SKM-1 (cell line): Measurements from ENCODE around the gene CFAP299.
"Not testable (repeated sequence)": the region's sequence is repeated elsewhere in the genome, so short reads cannot be mapped to it uniquely, and the experiment has no call there.

Experiments
- DNase-seq: peaks from one replicate; lab custom pipeline; 2025; ENCODE audit not compliant: unreplicated experiment; lab: John Stamatoyannopoulos, UW

Gene CFAP299

DNA sequence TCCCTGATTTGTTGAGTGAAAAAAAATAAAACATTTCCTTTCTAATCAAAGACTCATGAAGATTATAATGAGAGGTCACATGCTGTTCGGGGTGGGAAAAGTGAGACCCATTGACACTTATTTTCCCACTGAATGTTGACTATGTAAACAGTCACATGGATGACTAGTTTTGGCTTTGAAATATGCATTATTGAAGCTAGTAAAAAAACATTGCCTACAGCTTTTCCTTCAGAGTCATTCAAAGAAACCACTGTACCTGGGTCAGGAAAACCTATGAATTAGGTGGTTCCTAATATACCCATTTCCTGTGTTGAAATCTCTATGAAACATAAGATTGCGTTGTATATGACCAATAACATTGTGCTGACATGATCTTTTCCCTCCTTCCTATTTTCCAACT, 251.2 kb downstream of the CFAP299 start:
- DNase-seq = no peak

DNA sequence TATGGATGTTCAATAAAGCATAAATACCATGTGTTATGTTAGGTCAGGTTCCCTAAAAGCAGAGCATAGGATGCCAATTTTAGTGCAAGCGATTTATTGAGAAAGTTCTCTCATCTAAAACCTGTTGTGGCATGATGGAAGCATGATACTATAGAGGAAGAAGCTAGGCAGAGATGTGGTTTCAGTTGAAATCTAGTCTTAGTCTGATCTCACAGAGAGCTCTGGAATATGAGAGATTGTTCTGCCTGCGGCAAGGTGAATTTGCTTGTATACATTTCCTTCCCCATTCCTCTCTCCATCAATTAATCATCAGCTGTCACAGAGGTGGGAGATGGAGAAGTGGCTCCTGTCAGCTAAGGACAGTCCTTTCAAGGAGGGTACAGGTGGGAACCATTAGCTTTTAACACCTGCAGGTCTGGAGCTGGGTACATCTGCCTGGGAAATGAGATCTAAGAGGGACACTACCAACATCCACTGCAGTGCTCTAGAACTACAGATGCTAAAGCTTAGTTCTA, 252.4 kb downstream of the CFAP299 start:
- DNase-seq = no peak

DNA sequence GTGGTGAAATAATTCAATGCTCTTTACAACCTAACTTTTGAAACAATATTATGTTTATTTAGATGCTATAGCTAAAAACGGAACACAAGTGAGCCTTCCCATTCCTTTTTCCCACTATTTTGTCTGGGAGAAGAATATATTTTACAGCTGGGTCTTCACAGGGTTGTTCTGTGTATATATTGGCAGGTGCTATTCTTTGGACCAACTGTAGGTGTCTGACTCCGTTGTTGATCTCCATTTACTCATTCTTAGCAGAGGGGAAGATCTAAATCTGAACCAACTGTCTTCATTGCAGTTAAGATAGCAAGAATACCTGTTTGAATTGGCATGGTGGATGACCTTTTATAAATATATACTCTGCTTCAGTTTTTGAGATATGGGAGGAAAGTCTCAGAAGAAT, 257.4 kb downstream of the CFAP299 start:
- DNase-seq = no peak

DNA sequence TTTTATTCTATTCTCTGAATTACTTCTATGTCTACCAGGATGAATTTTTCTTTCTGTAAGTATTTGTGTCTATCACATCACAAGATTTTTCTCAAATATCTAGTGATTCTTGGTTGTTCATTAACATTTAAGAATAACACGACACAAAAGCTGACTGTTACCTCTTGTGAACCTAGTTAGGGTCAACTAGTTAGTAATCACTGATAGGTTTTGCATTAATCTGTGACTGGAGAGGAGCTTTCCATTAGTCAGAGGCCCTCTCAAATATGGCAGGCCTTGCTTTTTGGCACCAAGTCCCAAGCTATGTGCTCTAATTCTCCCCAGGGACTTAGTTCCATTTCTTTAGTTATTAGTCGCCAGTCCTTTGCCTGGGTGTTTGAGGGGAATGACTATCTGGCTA, 259.2 kb downstream of the CFAP299 start:
- no peak for DNase-seq

DNA sequence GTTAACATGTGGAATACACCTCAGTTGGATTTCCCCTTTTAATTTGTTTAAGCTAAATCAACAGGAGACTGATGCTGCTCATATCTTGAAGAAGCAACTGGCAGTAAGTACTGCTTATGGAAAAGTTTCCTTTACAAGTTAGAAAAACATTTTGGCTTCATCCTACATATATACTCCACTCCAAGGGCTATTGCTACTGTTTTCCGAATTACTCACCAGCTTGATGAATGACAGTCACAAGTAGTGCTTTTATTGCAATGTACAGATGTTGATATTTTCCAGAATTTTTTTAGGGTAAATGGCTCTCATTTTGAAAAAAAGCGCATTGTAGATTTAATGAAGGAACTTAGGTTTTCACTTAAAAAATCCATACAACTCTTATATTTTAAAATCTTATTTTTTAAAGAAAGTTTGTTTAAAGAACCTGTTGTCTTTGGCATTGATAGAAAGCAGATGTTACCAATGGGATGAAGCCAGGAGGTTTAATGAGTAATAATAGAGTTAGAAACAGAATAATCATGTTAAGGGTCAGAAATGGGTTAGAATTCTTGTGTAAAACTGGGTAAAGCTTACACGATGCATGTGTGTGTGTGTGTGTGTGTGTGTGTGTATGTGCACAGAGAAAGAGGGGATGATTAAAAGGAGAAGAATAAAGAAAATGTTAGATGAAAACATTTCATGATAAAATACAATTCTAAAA, 272.9 kb downstream of the CFAP299 start:
- DNase-seq = no peak

DNA sequence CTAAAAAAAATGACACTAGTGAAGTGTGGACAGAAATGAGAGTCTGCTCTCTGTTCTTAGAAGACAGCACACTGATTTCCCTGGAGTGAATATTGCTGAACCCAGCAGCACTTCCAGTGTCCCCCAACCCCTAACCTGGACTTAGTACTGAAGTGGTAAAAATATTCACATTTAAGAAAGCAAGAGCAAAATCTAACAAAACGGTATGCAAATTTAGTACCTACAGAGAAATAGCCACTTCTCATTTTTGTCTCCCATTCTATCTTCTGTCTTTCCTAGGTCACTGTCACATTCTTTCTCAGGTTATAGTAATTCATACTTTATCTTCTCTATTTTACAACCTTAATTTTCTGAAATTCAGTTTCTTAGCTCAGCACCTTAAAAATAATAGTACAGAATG, 274.7 kb downstream of the CFAP299 start:
- no peak for DNase-seq

DNA sequence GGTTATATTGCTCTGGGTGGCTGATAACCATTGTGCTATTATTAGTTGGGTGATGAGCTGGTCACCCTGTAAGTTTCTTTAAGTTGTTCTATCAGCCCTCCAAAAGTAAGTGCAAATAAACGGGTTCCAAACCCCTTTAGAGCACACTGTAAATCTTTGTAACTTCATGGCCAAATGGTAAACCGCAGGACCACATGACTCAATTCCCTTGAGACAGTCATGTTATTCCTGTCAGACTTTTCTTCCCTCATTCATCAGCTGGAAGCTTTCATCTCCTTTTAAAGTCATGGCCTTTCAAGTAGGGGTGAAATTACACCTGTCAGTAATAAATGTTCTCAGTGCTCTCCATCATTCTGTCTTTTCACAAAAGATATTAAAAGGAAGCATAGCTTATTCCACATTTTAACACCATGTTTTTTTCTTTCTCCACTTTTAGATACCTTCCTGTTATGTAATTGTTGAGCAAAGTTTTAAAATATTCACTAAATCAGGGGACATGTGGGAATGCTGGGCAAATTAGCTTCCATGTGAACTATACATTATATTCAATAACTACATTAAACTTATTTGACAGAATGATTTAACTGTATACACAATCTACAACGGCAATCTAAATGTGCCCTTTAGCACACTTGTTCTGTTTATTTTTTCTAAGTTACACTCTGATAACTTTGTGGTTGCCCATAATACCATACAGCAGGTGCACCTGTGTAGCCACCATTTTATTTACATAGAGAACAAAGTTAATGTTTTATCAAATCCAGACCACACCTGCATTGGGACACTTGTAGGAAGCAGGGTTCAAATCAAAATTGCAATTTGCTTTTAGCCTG, 275.5 kb downstream of the CFAP299 start:
- DNase-seq = no peak

DNA sequence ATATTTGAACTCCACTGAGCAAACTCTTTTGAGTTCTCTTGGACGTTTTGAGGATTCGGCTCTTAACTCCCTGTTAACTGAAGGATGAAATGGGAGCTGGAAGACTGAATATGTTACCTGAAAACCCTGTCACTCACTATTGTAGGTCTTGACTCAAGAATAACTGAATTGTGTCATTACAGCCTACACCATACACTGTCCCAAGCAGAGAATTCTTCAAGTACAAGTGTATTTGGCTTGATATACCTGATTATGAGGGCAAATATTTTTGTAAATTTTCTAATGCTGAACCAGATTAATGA, 276.1 kb downstream of the CFAP299 start:
- DNase-seq = no peak

DNA sequence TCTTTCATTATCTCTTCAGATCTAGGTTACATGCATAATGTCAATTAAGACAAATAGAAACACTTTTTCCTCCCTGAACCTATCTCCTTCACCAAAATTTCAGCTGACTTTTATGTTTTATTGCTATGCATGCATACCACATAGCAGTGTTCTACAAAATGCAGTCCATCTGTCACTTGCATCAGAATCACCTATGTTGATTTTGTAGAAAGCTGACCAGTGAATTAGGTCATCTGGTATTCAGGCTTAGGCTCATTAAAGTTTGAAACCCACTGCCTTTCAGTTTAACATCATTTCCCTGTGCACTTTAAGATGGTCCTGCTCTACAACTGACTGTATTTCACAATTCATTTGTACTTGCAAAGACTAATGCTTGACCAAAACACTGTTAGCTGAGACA, 277.9 kb downstream of the CFAP299 start:
- no peak for DNase-seq

DNA sequence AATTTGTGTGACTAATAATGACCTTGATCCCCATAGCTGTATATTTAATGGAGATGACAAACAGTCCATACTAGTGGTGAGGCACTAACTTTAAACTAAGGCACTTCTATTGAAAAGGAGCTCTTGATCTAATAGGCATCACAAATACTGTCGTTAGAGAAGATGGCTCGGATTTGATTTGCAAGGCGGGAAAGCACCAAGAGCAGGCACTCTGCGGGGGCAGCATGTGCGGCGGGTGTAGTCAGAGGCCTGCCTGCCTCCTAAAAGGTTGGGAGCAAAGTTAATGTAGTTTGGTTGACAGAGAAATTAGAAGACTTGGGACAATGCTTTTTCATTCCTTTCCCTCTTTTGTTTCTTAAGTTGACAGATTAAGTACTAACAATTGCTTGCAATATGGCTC, 278.8 kb downstream of the CFAP299 start:
- no peak for DNase-seq

DNA sequence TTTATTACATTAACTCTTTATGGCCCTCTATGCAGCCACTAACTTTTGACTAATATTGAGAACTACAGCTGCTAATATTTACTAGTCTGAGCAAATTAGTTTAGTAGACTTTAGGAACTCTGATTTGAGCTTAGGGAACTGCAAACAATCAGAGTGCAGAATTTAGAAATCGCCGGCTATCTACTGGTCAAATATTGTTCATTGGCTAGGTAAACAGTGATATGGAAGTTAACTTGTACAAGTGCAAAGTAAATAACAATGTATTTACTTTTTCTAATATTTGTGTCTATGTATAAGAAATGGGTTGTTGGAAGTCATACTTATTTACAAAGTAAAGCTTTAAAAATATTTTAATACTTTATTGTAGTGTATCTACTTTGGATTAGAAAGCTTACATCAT, 279.6 kb downstream of the CFAP299 start:
- no peak for DNase-seq

DNA sequence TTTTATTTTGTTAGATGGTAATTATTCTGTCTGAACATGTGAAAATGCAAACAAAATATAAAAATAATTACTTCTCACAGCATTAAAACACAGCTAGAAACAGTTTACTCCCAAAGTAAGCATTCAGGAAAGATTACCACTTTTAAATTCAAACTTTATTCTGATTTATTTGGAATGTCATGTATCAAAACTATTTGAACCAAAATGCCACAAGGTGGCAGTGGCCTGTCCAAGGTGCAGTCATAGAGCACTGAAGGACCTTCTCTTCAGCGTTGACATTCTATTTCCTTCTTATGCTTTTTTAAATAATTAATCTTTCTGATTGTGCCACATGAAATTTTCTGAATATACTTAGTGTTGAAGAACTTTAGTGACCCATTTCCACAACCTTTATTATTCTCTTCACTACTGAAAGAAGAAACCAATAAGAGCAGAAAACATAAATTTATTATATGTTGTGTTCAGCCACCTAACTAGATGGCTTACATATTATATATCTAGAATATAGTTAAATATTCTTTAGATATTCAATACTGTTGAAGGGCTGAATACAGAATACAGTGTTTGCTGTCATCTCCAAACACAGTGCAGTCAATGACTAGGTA, 283.6 kb downstream of the CFAP299 start:
- no peak for DNase-seq

DNA sequence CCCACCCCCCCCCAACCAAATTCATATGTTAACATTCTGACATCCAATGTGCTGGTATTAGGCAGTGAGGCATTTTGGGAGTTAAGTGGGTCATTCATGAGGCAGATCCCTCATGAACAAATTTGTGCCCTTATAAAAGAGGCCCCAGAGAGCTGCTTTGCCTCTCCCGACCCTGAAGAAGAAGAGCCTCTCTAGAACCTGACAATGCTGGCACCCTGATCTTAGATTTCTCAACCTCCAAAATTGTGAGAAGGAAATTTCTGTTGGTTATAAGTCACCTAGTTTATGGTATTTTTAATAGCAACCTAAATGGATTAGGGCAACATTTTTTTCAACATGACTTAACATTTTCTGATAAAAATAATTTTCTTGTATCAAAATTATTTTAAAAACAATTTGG, 296.3 kb downstream of the CFAP299 start:
- DNase-seq = no peak

DNA sequence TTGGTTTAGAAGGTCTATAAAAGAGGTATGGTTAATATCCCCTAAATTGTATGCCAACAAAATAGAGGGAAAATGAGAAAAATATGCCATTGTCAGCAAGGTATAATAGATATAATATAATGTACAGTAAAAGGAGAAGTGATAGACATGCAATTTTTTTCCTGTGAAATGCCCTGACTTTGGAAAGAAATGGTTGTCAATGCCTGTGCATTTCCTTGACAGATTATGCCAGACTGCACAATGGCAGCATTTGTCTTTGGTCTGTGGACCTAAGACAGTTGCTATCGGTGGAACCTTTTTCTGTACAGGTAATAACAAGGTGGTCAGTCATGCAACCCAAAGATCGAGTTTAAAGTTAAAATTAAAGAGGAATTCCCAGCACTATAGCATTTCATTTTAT, 301.7 kb downstream of the CFAP299 start:
- no peak for DNase-seq

DNA sequence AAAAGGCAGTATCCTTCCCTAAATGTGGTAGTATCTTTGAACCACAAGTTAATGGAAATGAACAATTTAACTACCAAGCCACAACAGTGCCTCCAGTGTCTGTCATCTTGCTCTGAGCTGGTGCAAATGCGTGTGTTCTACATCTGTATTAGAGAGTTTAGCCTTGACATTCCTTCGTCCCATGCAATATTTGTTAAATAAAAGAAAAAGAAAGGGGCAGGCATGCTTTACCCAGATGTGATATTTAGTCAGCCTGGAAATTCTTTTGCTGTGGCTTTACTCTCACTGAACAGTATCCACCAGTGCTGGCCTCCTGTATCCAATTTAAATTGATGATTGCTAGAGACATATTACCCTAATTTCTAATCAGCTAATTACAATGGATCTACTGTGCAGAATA, 310.5 kb downstream of the CFAP299 start:
- no peak for DNase-seq

DNA sequence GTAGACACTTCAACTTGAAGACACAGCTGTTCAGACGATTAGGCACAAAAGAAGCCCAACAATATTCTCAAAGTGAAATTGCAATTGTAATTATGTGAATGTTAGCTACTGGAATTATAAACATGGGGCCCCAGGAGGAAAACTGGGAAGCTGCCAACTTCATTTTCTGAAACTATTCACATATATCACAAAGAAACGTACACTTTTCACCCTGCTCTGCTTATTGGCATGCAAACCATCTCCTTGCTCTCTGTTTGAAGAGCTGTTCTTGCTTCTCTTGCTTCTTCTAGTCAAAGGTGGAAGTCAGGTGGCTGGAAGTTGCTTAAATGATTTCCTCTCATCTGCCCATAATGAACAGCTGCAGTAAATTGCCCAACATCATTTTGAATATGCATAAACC, 320.1 kb downstream of the CFAP299 start:
- DNase-seq = no peak

DNA sequence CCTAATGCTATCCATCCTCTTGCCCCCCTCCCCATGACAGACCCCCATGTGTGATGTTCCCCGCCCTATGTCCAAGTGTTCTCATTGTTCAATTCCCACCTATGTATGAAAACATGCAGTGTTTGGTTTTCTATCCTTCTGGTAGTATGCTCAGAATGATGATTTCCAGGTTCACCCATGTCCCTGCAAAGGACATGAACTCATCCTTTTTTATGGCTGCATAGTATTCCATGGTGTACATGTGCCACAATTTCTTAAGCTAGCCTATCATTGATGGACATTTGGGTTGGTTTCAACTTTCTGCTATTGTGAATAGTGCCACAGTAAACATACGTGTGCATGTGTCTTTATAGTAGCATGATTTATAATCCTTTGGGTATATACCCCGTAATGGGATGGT, 334.6 kb downstream of the CFAP299 start:
- DNase-seq = not testable (repeated sequence)

DNA sequence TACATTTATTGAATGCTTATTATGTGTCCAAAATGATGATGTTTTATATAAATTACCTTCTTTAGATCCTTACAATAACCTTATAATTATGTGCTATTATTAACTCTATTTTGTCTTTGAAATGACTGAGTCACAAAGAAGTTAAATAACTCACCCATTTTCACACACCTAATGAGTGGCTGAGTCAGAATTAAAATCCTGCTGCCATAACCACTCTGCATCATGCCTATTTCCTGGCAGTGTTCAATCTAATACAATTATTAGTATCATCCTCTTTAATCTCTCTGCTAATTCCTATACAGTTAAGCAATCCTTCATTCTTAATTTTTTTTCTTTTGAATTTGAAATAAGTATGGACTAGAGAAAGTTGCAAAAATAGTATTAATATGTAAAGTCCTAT, 342.9 kb downstream of the CFAP299 start:
- DNase-seq = no peak

DNA sequence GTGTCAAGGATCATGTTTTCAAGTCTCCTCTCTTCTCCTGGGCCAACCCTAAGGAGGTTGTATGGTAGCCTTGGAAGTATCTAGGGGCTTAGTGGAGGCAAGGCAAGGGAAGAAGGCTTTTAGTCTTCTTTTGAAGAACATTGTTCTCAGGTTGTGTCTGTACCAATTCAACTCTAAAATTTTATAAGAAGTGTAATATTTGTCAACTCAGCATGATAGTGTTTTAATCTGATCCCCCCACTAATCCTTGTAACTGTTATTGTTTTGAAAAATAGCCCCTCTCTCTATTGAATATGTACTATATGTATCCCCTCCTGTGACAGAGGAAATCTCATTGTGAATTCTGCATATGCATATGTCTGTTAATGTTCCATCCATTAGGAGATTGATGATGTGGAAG, 345.4 kb downstream of the CFAP299 start:
- DNase-seq = no peak

DNA sequence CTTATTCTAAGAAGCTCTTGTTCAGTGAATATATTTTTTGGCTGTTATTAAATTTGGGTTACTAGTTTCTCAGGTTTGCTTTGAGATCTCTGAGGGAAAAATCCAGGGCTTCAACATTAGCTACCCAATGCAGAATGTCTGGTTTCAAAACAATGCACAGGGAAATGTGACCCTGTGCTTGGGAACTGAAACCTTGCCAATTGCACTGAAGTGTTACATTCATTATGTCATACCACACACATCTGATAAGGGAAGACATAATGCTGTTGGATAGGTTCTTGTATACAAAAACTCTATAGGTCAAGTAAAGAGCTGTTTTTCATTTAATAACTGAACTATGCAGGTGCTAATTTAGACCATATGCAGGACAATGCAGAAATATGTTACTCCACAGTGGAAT, 349.7 kb downstream of the CFAP299 start:
- DNase-seq = no peak

DNA sequence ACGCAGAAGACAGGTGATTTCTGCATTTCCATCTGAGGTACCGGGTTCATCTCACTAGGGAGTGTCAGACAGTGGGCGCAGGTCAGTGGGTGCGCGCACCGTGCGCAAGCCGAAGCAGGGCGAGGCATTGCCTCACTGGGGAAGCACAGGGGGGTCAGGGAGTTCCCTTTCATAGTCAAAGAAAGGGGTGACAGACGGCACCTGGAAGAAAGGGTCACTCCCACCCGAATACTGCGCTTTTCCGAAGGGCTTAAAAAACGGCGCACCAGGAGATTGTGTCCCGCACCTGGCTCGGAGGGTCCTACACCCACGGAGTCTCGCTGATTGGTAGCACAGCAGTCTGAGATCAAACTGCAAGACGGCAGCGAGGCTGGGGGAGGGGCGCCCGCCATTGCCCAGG, 352.2 kb downstream of the CFAP299 start:
- DNase-seq = not testable (repeated sequence)

DNA sequence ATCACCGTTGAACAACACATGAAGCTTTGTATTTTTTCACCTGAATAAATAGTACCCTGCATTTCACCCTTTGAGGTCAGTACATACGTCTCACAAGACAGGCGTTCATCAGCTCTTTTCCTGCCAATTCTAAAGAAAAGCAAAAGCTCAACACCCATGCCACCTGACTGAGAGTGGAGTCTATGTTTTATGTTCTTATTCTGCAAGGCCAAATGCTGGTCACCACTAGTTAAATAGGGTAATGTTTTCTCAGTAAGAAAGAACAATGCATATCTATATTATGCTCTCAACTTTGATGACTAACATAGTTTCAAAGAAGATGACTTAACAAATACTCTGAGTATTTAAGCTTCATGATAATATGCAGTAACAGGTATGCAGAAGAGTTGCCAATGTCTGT, 358.6 kb downstream of the CFAP299 start:
- DNase-seq = no peak
